Ishikawa (cell line): ENCODE results near the gene SERHL2.

Experiments used
- CEBPB ChIP-seq: IDR thresholded peaks from 2 replicates; pipeline ENCODE4 v1.6.1; 2012
- CREB1 ChIP-seq: IDR thresholded peaks from 2 replicates; pipeline ENCODE4 v1.6.1; 2012; ENCODE audit warnings: low read depth
- EGR1 ChIP-seq: IDR thresholded peaks from 2 replicates; pipeline ENCODE4 v1.6.1; 2012
- EP300 ChIP-seq: IDR thresholded peaks from 2 replicates; pipeline ENCODE4 v1.6.1; 2012; ENCODE audit warnings: borderline replicate concordance
- MAX ChIP-seq: IDR thresholded peaks from 2 replicates; pipeline ENCODE4 v1.6.1; 2012
- NFIC ChIP-seq: IDR thresholded peaks from 2 replicates; pipeline ENCODE4 v1.6.1; 2012
- RAD21 ChIP-seq: IDR thresholded peaks from 2 replicates; pipeline ENCODE4 v1.6.1; 2012; ENCODE audit warnings: low read depth
- TAF1 ChIP-seq: IDR thresholded peaks from 2 replicates; pipeline ENCODE4 v1.6.1; 2012; ENCODE audit warnings: low read depth, mild to moderate bottlenecking
- TEAD4 ChIP-seq: IDR thresholded peaks from 2 replicates; pipeline ENCODE4 v1.6.1; 2012
- YY1 ChIP-seq: IDR thresholded peaks from 2 replicates; pipeline ENCODE4 v1.6.1; 2012; ENCODE audit warnings: low read depth
- TF ChIP-seq, protein P1 (sequence below): IDR thresholded peaks from 2 replicates; pipeline ENCODE4 v1.6.1; 2012; ENCODE audit warnings: low read depth, mild to moderate bottlenecking

- no peak for TF ChIP-seq CREB1
- TF ChIP-seq YY1: no peak
- TF ChIP-seq MAX: no peak
- TF ChIP-seq TEAD4: no peak
- no peak for TF ChIP-seq NFIC
- TF ChIP-seq EGR1: no peak
- no peak for TF ChIP-seq EP300
- TF ChIP-seq TAF1: no peak
- TF ChIP-seq, protein P1, sequence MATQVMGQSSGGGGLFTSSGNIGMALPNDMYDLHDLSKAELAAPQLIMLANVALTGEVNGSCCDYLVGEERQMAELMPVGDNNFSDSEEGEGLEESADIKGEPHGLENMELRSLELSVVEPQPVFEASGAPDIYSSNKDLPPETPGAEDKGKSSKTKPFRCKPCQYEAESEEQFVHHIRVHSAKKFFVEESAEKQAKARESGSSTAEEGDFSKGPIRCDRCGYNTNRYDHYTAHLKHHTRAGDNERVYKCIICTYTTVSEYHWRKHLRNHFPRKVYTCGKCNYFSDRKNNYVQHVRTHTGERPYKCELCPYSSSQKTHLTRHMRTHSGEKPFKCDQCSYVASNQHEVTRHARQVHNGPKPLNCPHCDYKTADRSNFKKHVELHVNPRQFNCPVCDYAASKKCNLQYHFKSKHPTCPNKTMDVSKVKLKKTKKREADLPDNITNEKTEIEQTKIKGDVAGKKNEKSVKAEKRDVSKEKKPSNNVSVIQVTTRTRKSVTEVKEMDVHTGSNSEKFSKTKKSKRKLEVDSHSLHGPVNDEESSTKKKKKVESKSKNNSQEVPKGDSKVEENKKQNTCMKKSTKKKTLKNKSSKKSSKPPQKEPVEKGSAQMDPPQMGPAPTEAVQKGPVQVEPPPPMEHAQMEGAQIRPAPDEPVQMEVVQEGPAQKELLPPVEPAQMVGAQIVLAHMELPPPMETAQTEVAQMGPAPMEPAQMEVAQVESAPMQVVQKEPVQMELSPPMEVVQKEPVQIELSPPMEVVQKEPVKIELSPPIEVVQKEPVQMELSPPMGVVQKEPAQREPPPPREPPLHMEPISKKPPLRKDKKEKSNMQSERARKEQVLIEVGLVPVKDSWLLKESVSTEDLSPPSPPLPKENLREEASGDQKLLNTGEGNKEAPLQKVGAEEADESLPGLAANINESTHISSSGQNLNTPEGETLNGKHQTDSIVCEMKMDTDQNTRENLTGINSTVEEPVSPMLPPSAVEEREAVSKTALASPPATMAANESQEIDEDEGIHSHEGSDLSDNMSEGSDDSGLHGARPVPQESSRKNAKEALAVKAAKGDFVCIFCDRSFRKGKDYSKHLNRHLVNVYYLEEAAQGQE: no peak
- no peak for TF ChIP-seq RAD21
- TF ChIP-seq CEBPB: no peak
Observed at GRCh38 chr22:42596863-42597530, 43.2 kb downstream of the SERHL2 start.
